H1 (cell line): ENCODE results near the gene RPS21. TPM values are rescaled to one million over a fixed set of nuclear protein-coding genes. Genes with fewer than 3 reads are reported as not detected.

ENCODE experiments used
- CBX8 ChIP-seq: fragments of 300-800, 300-1000 bp; sonication (generic); IDR thresholded peaks from 2 replicates; pipeline ENCODE4 v1.7.1; 2016; ENCODE audit warnings: low read depth, low read length, borderline replicate concordance
- GTF2F1 ChIP-seq: IDR thresholded peaks from 2 replicates; pipeline ENCODE4 v1.6.1; 2012; ENCODE audit warnings: low read depth, low read length, improper control_type of control experiment, borderline replicate concordance
- HDAC2 ChIP-seq, 2 experiments: fragments of 300-600 bp in 1 of 2; sonication (generic) in 1 of 2; IDR thresholded peaks; 2 replicates each; pipeline ENCODE4 v1.6.1; 2011 to 2012; ENCODE audit warnings: low read depth in 2 of 2, low read length in 2 of 2, mild to moderate bottlenecking in 2 of 2, moderate library complexity in 2 of 2, borderline replicate concordance in 1 of 2, inconsistent platforms in 1 of 2
- RBBP5 ChIP-seq: IDR thresholded peaks from 2 replicates; pipeline ENCODE4 v1.7.1; 2012; ENCODE audit warnings: low read depth, mild to moderate bottlenecking, inconsistent platforms, low read length, moderate library complexity, borderline replicate concordance
- SAP30 ChIP-seq: fragments of 300-600 bp; sonication (generic); IDR thresholded peaks from 2 replicates; pipeline ENCODE4 v1.7.1; 2012; ENCODE audit warnings: low read length, moderate library complexity, mild to moderate bottlenecking, inconsistent platforms; ENCODE audit not compliant: insufficient read depth, insufficient replicate concordance
- polyA plus RNA-seq, 7 experiments: library from polyadenylated mRNA; depleted of rRNA in 3 of 7; stranded (reverse) in 5 of 7; unstranded in 2 of 7; fragments of >200 nt in 5 of 7; fragments of 200-250 nt in 2 of 7; gene quantifications; 1 replicate in 5 of 7; 2 replicates in 1 of 7; 4 replicates in 1 of 7; pipeline versions ENCODE4 v1.2.1 to v1.2.3, GENCODE V29; 2011 to 2013; ENCODE audit warnings: missing spikeins in 2 of 7, mixed read lengths in 2 of 7
- total RNA-seq: library from RNA; stranded (reverse); fragmentation: NEBNext Ultra II Directional; extraction: Animal tissue kit (Norgen Biotek cat#: 25700); gene quantifications from 2 replicates; pipeline ENCODE4 v1.2.1, GENCODE V29; 2021
- TF ChIP-seq, protein P1 (sequence below): IDR thresholded peaks from 2 replicates; pipeline ENCODE4 v1.6.1; 2012; ENCODE audit warnings: inconsistent platforms

RPS21 gene
- total and polyA plus RNA-seq, 2 of the 8 experiments (the other 6 are each of a cell fraction or from before 2014, with no cell fraction given): 1,787 to 7,219 TPM

DNA sequence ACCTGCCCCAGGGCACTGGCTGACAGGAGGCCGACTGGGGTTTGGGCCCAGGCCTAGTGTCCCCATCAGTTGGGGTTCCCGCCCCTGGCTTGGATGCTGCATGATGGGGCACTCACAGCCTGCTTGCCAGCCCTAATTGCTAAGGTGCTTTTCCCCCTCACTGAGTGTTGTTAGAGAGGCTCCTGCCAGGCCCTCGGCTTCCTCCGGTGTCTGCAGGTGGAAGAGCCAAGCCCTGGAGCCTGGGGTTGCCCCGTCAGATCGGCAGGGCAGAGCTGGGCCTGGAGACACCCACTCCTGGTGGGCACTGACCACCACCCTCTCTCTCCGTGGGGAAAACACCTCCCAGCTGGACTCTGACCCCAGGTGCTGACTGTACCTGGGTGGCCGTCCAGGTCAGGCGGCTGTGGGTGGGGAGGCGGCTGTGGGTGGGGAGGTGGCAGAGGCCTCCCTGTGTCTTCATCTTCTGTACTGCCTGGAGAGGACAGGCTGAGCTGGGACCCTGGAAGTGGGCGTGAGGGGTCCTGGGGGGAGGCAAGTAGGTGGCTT lies 26.2 kb downstream of the RPS21 start (continued):
- TF ChIP-seq HDAC2 (IDR thresholded peaks at IDR 0.05; ENCODE audit: borderline replicate concordance in 1 of 2, low read depth in 2 of 2, low read length in 2 of 2): no peak
- no peak for TF ChIP-seq SAP30
- TF ChIP-seq GTF2F1: no peak
- TF ChIP-seq CBX8: no peak
- no peak for TF ChIP-seq RBBP5
- TF ChIP-seq, protein P1, sequence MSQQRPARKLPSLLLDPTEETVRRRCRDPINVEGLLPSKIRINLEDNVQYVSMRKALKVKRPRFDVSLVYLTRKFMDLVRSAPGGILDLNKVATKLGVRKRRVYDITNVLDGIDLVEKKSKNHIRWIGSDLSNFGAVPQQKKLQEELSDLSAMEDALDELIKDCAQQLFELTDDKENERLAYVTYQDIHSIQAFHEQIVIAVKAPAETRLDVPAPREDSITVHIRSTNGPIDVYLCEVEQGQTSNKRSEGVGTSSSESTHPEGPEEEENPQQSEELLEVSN: no peak
